Lower leg skin (tissue), 3 donors: ENCODE results near the gene HCRT.

ENCODE experiments used
- POLR2A ChIP-seq, 2 donors: fragments of 450-650 bp; IDR thresholded peaks; one replicate each; pipeline ENCODE4 v1.6.1; 2016 to 2017; ENCODE audit warnings: antibody characterized with exemption in 2 of 2, mild to moderate bottlenecking in 1 of 2, moderate library complexity in 1 of 2
- TF ChIP-seq, protein P1 (sequence below), 3 donors: fragments of 450-650 bp; IDR thresholded peaks; one replicate each; pipeline ENCODE4 v1.5.1; 2016; ENCODE audit warnings: antibody characterized with exemption in 3 of 3, mild to moderate bottlenecking in 3 of 3, moderate library complexity in 2 of 3

DNA sequence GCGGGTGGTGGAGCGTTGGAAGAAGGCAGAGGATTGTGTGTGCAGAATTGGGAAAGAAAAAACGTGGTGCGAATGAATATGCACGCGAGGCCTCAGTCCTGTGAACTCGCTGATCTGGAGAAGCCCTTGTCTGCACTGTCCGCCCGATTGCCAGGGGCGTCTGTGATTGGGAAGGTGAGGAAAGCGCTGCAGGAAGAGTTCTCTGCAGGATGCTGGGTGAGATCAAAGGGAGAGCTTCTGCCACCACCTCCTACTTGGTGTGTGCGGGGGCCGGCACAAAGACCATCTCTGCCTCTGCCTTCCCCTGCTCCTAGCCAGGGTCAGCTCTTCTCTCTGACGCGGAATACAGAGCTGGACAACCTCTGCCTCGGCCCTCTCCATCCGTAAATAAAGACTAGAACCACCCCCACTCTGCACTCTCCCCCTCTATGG lies 29.6 kb downstream of the HCRT start:
- TF ChIP-seq POLR2A (IDR thresholded peaks at IDR 0.05): no peak
- TF ChIP-seq, protein P1, sequence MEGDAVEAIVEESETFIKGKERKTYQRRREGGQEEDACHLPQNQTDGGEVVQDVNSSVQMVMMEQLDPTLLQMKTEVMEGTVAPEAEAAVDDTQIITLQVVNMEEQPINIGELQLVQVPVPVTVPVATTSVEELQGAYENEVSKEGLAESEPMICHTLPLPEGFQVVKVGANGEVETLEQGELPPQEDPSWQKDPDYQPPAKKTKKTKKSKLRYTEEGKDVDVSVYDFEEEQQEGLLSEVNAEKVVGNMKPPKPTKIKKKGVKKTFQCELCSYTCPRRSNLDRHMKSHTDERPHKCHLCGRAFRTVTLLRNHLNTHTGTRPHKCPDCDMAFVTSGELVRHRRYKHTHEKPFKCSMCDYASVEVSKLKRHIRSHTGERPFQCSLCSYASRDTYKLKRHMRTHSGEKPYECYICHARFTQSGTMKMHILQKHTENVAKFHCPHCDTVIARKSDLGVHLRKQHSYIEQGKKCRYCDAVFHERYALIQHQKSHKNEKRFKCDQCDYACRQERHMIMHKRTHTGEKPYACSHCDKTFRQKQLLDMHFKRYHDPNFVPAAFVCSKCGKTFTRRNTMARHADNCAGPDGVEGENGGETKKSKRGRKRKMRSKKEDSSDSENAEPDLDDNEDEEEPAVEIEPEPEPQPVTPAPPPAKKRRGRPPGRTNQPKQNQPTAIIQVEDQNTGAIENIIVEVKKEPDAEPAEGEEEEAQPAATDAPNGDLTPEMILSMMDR (IDR thresholded peaks at IDR 0.05): no peak
